SK-N-SH (cell line): ENCODE data around the gene SLC16A12. TPM values are rescaled to one million over a fixed set of nuclear protein-coding genes. Genes with fewer than 3 reads are reported as not detected.

ENCODE experiments used
- CTCF ChIA-PET: fragments of 300-600, 350-600 bp; formaldehyde crosslinking; extraction: SDS; loops from one replicate; lab custom pipeline; 2021; lab: Yijun Ruan, JAX
- POLR2A ChIA-PET: fragments of 350-600 bp; sonication (Branson Sonifier 250); formaldehyde crosslinking; extraction: SDS; loops from one replicate; lab custom pipeline; 2020; ENCODE audit warnings: antibody characterized with exemption, inconsistent platforms; lab: Yijun Ruan, JAX
- DNase-seq: peaks from one replicate; pipeline ENCODE4 v3.0.0; 2012
- H2AFZ ChIP-seq: fragments of 200-600 bp; sonication (generic); 2 replicates; pipeline ENCODE4 v1.8.1; 2016; ENCODE audit warnings: antibody characterized with exemption, mild to moderate bottlenecking, low read depth
- H3F3A ChIP-seq: fragments of 200-600 bp; sonication (generic); replicated peaks from 2 replicates; pipeline ENCODE3; 2016; ENCODE audit warnings: antibody characterized with exemption, mild to moderate bottlenecking; ENCODE audit not compliant: insufficient read depth
- H3K27ac ChIP-seq, 2 experiments: fragments of 200-500 bp in 1 of 2; fragments of 200-600 bp in 1 of 2; sonication (Bioruptor generic) in 1 of 2; sonication (generic), shearing (Covaris generic) in 1 of 2; 2 replicates each; pipeline versions ENCODE4 v1.5.1 to v1.6.1; 2014 to 2016; ENCODE audit warnings: low read depth in 2 of 2, inconsistent platforms in 1 of 2, low read length in 1 of 2, mild to moderate bottlenecking in 1 of 2, mixed read lengths in 1 of 2
- H3K27me3 ChIP-seq: fragments of 200-600 bp; sonication (generic), shearing (Covaris generic); 2 replicates; pipeline ENCODE4 v1.6.1; 2016; ENCODE audit warnings: mixed run types; ENCODE audit not compliant: insufficient read depth
- H3K36me3 ChIP-seq, 2 experiments: fragments of 200-500 bp in 1 of 2; fragments of 200-600 bp in 1 of 2; sonication (Bioruptor generic) in 1 of 2; sonication (generic) in 1 of 2; replicated peaks in 1 of 2; 2 replicates each; pipeline versions ENCODE3 to v1.5.1; 2014 to 2016; ENCODE audit warnings: low read length in 1 of 2, mild to moderate bottlenecking in 1 of 2; ENCODE audit not compliant: insufficient read depth in 2 of 2, control insufficient read depth in 1 of 2
- H3K4me1 ChIP-seq, 2 experiments: fragments of 200-500 bp in 1 of 2; fragments of 200-600 bp in 1 of 2; sonication (Bioruptor generic) in 1 of 2; sonication (generic), shearing (Covaris generic) in 1 of 2; 2 replicates each; pipeline versions ENCODE4 v1.5.1 to v1.6.1; 2014 to 2016; ENCODE audit warnings: low read depth in 1 of 2, low read length in 1 of 2, mixed run types in 1 of 2; ENCODE audit not compliant: insufficient read depth in 2 of 2, control insufficient read depth in 1 of 2
- H3K4me2 ChIP-seq: fragments of 200-600 bp; sonication (generic), shearing (Covaris generic); 2 replicates; pipeline ENCODE4 v1.6.1; 2017; ENCODE audit warnings: mixed run types
- H3K4me3 ChIP-seq, 2 experiments: fragments of 200-500 bp in 1 of 2; fragments of 200-600 bp in 1 of 2; sonication (Bioruptor generic) in 1 of 2; sonication (generic), shearing (Covaris generic) in 1 of 2; 2 replicates each; pipeline versions ENCODE4 v1.5.1 to v1.8.1; 2014 to 2016; ENCODE audit warnings: low read depth in 2 of 2, inconsistent platforms in 1 of 2, low read length in 1 of 2, mild to moderate bottlenecking in 1 of 2, mixed read lengths in 1 of 2, moderate library complexity in 1 of 2
- H3K79me2 ChIP-seq: fragments of 200-600 bp; sonication (generic); 2 replicates; pipeline ENCODE4 v1.8.1; 2017; ENCODE audit warnings: mild to moderate bottlenecking; ENCODE audit not compliant: insufficient read depth
- H3K9ac ChIP-seq: fragments of 200-600 bp; sonication (generic); 2 replicates; pipeline ENCODE4 v1.6.1; 2017; ENCODE audit warnings: mixed run types
- H3K9me2 ChIP-seq: fragments of 200-600 bp; sonication (generic); 2 replicates; pipeline ENCODE4 v1.6.1; 2017; ENCODE audit warnings: mixed run types
- H3K9me3 ChIP-seq: fragments of 200-600 bp; sonication (generic); 2 replicates; pipeline ENCODE4 v1.6.1; 2017; ENCODE audit warnings: mixed run types, mild to moderate bottlenecking, moderate library complexity
- H4K20me1 ChIP-seq: fragments of 200-600 bp; sonication (generic); 2 replicates; pipeline ENCODE4 v1.6.1; 2017; ENCODE audit warnings: mild to moderate bottlenecking, mixed run types; ENCODE audit not compliant: insufficient read depth
- CHD2 ChIP-seq: fragments of 150-350 bp; IDR thresholded peaks from 2 replicates; pipeline ENCODE4 v1.6.1; 2018; ENCODE audit warnings: low read length; ENCODE audit not compliant: partially characterized antibody
- CTCF ChIP-seq: fragments of 200-600 bp; sonication (generic); IDR thresholded peaks from 2 replicates; pipeline ENCODE4 v1.6.1; 2017; ENCODE audit warnings: antibody characterized with exemption, mild to moderate bottlenecking, moderate library complexity
- FOXJ3 ChIP-seq: sonication (generic); formaldehyde crosslinking; IDR thresholded peaks from 2 replicates; pipeline ENCODE4 v1.5.1; 2020; ENCODE audit warnings: mild to moderate bottlenecking, missing genetic modification reagents
- FOXM1 ChIP-seq: IDR thresholded peaks from 2 replicates; pipeline ENCODE4 v1.4.0; 2012; ENCODE audit warnings: low read depth, mild to moderate bottlenecking
- GATA2 ChIP-seq: sonication (generic); formaldehyde crosslinking; IDR thresholded peaks from 2 replicates; pipeline ENCODE4 v1.5.0; 2020; ENCODE audit warnings: mild to moderate bottlenecking, missing genetic modification reagents
- JUND ChIP-seq: IDR thresholded peaks from 2 replicates; pipeline ENCODE4 v1.4.0; 2012
- MEF2A ChIP-seq: IDR thresholded peaks from 2 replicates; pipeline ENCODE4 v1.4.0; 2012; ENCODE audit warnings: low read depth, borderline replicate concordance
- MXI1 ChIP-seq: IDR thresholded peaks from 2 replicates; pipeline ENCODE4 v1.6.1; 2012; ENCODE audit warnings: mild to moderate bottlenecking, low read depth, low read length, improper control_type of control experiment
- NFIC ChIP-seq: IDR thresholded peaks from 2 replicates; pipeline ENCODE4 v1.4.0; 2012; ENCODE audit warnings: borderline replicate concordance
- POLR2AphosphoS5 ChIP-seq: IDR thresholded peaks from 2 replicates; pipeline ENCODE4 v1.6.1; 2012; ENCODE audit warnings: low read depth, low read length
- RAD21 ChIP-seq: IDR thresholded peaks from 2 replicates; pipeline ENCODE4 v1.6.1; 2012; ENCODE audit warnings: mild to moderate bottlenecking, low read length
- RXRA ChIP-seq: IDR thresholded peaks from 2 replicates; pipeline ENCODE4 v1.4.0; 2012; ENCODE audit warnings: low read depth, mild to moderate bottlenecking, borderline replicate concordance
- SMC3 ChIP-seq: IDR thresholded peaks from 2 replicates; pipeline ENCODE4 v1.6.1; 2012; ENCODE audit warnings: low read depth, low read length, improper control_type of control experiment
- TAF1 ChIP-seq: IDR thresholded peaks from 2 replicates; pipeline ENCODE4 v1.6.1; 2012; ENCODE audit warnings: low read depth, mild to moderate bottlenecking, low read length, moderate library complexity, borderline replicate concordance
- YY1 ChIP-seq: IDR thresholded peaks from 2 replicates; pipeline ENCODE4 v1.4.0; 2012; ENCODE audit warnings: low read depth, mild to moderate bottlenecking
- WGBS: methylation state at CpG from one replicate; pipeline ENCODE4 v1.1.6; 2017; ENCODE audit warnings: low lambda C conversion rate; 5-methylcytosine and 5-hydroxymethylcytosine counted together
- polyA plus RNA-seq, 3 experiments: library from polyadenylated mRNA; depleted of rRNA; stranded (reverse); fragments of >200 nt; gene quantifications; 2 replicates each; pipeline ENCODE4 v1.2.3, GENCODE V29; 2012
- TF ChIP-seq, protein P1 (sequence below): IDR thresholded peaks from 2 replicates; pipeline ENCODE4 v1.4.0; 2012; ENCODE audit warnings: low read depth, borderline replicate concordance
- TF ChIP-seq, protein P2 (sequence below): fragments of 150-350 bp; IDR thresholded peaks from 2 replicates; pipeline ENCODE4 v1.6.1; 2016; ENCODE audit warnings: mild to moderate bottlenecking, low read depth, low read length
- TF ChIP-seq, protein P3 (sequence below): IDR thresholded peaks from 2 replicates; pipeline ENCODE4; 2012

SLC16A12 gene
- polyA plus RNA-seq, 1 of the 3 experiments (the other 2 are of a cell fraction) = 0.13 TPM

- Histone ChIP-seq H3K4me3 (no peak overlapping the region), H3K36me3 (no peaks in the 10 kb centered on the region), H2AFZ (no peak overlapping the region), H3K27ac (no peak overlapping the region), H3K9ac (no peak overlapping the region), H3K4me1 (peaks cover 2 to 13% of the 10 kb centered on the region in 2 experiments; a peak in 2 of 4 replicates), H4K20me1 (no peaks in the 10 kb centered on the region), H3F3A (peaks cover 18% of the 10 kb centered on the region), H3K27me3 (no peaks in the 10 kb centered on the region), H3K4me2 (no peak overlapping the region), H3K79me2 (no peaks in the 10 kb centered on the region), H3K9me2 (0 out of 2 replicates have a peak, but pooled peaks cover 3% of the 10 kb centered on the region), H3K9me3 (no peaks in the 10 kb centered on the region)
- TF ChIP-seq, protein P1, sequence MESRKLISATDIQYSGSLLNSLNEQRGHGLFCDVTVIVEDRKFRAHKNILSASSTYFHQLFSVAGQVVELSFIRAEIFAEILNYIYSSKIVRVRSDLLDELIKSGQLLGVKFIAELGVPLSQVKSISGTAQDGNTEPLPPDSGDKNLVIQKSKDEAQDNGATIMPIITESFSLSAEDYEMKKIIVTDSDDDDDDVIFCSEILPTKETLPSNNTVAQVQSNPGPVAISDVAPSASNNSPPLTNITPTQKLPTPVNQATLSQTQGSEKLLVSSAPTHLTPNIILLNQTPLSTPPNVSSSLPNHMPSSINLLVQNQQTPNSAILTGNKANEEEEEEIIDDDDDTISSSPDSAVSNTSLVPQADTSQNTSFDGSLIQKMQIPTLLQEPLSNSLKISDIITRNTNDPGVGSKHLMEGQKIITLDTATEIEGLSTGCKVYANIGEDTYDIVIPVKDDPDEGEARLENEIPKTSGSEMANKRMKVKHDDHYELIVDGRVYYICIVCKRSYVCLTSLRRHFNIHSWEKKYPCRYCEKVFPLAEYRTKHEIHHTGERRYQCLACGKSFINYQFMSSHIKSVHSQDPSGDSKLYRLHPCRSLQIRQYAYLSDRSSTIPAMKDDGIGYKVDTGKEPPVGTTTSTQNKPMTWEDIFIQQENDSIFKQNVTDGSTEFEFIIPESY = no peak
- no peak for TF ChIP-seq SMC3
- TF ChIP-seq FOXM1 = no peak
- no peak for TF ChIP-seq MXI1
- no peak for TF ChIP-seq CHD2
- no peak for TF ChIP-seq JUND
- TF ChIP-seq TAF1 = no peak
- TF ChIP-seq POLR2AphosphoS5 = no peak
- TF ChIP-seq, protein P2, sequence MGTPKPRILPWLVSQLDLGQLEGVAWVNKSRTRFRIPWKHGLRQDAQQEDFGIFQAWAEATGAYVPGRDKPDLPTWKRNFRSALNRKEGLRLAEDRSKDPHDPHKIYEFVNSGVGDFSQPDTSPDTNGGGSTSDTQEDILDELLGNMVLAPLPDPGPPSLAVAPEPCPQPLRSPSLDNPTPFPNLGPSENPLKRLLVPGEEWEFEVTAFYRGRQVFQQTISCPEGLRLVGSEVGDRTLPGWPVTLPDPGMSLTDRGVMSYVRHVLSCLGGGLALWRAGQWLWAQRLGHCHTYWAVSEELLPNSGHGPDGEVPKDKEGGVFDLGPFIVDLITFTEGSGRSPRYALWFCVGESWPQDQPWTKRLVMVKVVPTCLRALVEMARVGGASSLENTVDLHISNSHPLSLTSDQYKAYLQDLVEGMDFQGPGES = no peak
- no peak for TF ChIP-seq CTCF
- TF ChIP-seq RXRA = no peak
- TF ChIP-seq MEF2A = no peak
- TF ChIP-seq RAD21 = no peak
- no peak for TF ChIP-seq GATA2
- TF ChIP-seq NFIC = no peak
- TF ChIP-seq, protein P3, sequence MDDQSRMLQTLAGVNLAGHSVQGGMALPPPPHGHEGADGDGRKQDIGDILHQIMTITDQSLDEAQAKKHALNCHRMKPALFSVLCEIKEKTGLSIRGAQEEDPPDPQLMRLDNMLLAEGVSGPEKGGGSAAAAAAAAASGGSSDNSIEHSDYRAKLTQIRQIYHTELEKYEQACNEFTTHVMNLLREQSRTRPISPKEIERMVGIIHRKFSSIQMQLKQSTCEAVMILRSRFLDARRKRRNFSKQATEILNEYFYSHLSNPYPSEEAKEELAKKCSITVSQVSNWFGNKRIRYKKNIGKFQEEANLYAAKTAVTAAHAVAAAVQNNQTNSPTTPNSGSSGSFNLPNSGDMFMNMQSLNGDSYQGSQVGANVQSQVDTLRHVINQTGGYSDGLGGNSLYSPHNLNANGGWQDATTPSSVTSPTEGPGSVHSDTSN = no peak
- no peak for TF ChIP-seq YY1
- TF ChIP-seq FOXJ3 (CRISPR knock-in tag) = no peak
- POLR2A ChIA-PET = no interaction called here
- no peak for DNase-seq
- CTCF ChIA-PET = interaction anchor here (1.9 kb wide), 1 partner anchor 135 kb away, joined by 5 read pairs; no protein-coding TSS in a partner anchor
- 82% methylated on average over 3 of the region's 3 CpGs for WGBS
These were observed 141.5 kb downstream of the SLC16A12 start for GRCh38 chr10:89393898-89394297.
